Testis (tissue), 2 donors: ENCODE measurements around the gene C12orf76.

Source experiments
- POLR2A ChIP-seq: fragments of 450-650 bp; IDR thresholded peaks from one replicate; pipeline ENCODE4 v1.6.1; 2017; ENCODE audit warnings: antibody characterized with exemption, mild to moderate bottlenecking, moderate library complexity
- TF ChIP-seq, protein P1 (sequence below), 3 experiments: fragments of 450-650 bp in 2 of 3; fragments of 200-600 bp in 1 of 3; sonication (generic) in 1 of 3; IDR thresholded peaks; one replicate each; pipeline ENCODE4 v1.5.1; 2016 to 2019; ENCODE audit warnings: antibody characterized with exemption in 3 of 3, mild to moderate bottlenecking in 2 of 3, moderate library complexity in 1 of 3

DNA sequence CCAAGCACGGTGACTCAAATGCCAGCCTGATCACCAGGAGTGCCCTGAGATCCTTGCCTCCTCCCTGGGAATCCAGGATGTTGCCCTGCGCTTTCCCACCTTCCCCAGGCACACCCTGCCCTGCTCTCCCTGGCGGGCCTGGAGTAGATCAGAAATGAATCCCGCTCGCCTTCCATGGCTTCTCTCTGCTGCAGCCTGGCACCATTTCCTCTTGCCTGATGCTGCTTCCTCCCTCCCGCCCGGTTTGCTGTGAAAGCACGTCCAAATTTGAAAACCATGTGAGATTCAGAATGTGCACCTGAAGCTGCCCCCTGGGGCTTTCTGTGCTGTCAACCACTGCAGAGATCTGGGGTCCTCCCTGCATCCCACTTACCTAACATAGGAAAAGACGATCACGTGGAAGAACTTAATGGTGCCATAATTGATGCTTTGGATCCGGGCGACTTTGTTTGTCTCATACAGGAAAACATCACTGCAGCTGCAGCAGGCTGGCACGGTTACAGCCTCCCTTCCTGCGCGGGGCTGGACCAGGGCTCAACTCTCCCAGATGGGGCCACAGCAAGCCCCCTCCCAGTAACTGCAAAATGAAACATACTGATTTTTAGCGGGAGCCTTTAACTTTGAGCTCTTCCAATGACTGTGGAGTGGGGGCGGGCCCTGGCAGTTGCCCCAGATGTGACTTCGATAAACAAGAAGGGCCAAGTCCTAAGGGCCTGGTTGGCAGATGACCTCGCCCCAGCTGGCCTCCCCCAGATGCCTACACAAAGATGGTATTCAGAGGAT is 24.9 kb upstream of the C12orf76 start:
- TF ChIP-seq, protein P1, sequence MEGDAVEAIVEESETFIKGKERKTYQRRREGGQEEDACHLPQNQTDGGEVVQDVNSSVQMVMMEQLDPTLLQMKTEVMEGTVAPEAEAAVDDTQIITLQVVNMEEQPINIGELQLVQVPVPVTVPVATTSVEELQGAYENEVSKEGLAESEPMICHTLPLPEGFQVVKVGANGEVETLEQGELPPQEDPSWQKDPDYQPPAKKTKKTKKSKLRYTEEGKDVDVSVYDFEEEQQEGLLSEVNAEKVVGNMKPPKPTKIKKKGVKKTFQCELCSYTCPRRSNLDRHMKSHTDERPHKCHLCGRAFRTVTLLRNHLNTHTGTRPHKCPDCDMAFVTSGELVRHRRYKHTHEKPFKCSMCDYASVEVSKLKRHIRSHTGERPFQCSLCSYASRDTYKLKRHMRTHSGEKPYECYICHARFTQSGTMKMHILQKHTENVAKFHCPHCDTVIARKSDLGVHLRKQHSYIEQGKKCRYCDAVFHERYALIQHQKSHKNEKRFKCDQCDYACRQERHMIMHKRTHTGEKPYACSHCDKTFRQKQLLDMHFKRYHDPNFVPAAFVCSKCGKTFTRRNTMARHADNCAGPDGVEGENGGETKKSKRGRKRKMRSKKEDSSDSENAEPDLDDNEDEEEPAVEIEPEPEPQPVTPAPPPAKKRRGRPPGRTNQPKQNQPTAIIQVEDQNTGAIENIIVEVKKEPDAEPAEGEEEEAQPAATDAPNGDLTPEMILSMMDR (IDR thresholded peaks at IDR 0.05), result no peak
- TF ChIP-seq POLR2A, result no peak
